Glomerular endothelial cell (primary cell): ENCODE measurements around the gene MAT2B. TPM values are rescaled to one million over a fixed set of nuclear protein-coding genes. Genes with fewer than 3 reads are reported as not detected.

Experiments used
- DNase-seq: peaks from one replicate; pipeline ENCODE4 v3.0.0-alpha.2; 2011; ENCODE audit warnings: low read depth, low spot score; ENCODE audit errors: extremely low read depth
- total RNA-seq: library from RNA; depleted of rRNA; stranded (reverse); fragments of >200 nt; gene quantifications from 2 replicates; pipeline ENCODE4 v1.2.3, GENCODE V29; 2015

The MAT2B gene
- total RNA-seq, result 58.4 and 82.4 TPM in 2 replicates

DNA sequence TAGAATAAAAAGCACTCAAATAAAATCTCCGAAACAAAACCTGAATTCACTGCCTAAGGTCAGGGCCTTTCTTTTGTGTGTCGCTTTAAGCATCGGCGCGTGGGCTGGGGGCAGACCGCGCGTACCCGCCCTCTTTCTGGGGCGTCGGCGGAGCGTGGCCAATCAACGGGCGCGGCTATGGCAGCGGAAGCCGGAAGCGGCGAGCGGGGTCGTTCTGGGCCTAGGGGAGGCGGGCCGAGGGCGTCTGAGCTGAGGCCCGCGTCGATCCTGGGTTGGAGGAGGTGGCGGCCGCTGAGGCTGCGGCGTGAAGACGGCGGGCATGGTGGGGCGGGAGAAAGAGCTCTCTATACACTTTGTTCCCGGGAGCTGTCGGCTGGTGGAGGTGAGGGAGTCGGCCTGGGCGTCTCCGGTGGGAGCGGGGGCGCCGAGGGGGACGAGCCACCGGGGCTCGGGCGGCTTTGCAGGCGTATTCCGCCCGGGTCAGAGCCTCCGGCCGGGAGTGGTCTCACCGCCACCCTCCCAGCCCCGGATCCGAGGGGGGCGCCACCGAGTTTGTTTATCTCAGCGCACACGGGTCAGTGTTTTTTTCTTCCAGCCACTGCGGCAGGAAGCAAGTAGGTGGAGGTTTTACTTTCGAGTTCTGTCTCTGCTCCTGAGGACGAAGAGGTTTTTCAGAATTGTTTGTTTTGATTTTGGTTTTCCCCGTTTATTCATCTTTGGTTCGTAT is at the start of gene MAT2B:
Gene MAT2B, plus strand, starts transcription at position 252 of the 727 bp plus-strand sequence. Its CDS starts 68 bp downstream, at position 320.
- peak; percentile 52 for DNase-seq

DNA sequence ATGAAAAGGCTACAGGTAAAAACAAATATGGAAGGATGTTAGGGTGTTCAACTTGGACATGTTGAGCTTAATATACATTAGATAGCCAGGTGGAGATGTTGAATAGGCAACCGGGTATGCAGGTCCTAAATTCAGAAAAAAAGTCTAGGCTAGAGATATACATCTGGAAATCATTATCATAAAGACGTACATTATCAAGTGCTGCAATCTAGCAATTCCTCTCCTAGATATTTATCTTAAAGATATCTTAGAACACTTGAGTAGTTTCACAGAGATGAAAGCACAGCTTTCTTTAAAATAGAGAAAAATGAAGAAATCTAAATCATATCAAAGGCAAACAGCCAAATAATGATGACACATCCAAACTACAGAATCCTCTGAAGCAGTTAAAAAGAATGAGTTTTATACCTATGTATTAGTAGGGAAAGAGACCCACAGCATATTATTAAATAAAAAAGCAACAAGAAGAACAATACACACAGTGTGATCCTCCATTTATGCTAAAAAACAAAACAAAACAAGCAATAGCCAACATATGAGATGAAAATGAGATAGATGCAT is 49.3 kb upstream of the MAT2B start:
- no peak for DNase-seq

DNA sequence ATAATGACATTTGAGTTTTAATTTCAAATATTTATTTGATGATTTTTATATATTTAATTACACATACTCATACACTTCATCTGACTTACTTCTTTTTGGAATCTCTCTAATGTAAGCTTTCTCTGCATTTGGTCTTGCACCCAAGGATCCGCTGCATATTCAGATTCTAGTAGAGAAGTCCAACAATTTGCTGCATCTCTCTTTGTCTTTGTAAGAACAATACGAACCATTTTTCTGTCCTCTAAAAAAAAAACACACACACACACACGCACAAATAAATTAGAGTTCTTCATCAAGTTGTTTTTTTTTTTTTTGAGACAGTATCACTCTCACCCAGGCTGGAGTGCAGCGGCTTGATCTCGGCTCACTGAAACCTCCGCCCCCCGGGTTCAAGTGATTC is 48.6 kb upstream of the MAT2B start:
- no peak for DNase-seq

DNA sequence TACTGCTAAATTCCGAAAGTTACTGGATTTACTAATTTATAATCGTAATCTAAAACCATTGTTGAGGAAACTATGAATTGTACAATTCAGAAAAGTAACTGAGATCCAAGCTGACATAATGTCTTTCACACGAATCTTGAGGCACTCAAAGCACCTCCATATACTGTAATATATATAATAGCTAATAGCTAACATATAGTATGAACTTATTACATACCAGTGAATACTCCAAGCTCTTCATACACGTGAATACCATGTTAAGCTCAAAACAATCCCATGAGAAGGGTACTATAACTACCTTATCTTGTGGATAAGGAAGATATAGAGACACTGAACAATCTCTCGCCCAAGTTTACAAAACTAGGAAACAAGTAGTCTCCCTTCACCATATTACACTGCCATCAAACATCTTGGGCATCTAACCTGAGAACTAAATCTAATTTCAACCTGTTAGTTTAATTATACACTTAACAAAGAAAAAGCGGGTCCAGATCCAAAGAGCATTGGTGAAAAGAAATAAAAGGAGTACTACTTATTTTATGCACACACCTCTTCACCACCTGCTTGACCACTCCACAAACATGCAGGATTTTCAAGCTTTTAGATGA is 46.5 kb upstream of the MAT2B start:
- no peak for DNase-seq

DNA sequence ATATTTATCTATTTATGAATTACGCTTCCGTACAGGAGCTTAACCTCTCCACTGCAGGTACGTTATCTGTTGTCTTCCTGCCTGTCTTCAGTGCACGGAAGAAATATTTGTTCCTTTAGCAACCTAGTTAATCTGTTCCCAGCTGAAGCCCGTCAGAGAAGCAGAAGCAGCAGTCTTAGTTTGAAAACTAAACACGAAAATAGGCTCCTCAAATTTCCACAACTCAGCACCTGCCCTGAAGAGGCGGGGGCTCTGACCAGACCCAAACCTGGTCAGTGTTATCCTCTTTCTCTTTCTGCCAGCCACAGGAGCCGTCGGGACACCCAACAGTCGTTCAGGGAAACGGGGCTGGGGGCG is 46.0 kb upstream of the MAT2B start:
- DNase-seq, result no peak

DNA sequence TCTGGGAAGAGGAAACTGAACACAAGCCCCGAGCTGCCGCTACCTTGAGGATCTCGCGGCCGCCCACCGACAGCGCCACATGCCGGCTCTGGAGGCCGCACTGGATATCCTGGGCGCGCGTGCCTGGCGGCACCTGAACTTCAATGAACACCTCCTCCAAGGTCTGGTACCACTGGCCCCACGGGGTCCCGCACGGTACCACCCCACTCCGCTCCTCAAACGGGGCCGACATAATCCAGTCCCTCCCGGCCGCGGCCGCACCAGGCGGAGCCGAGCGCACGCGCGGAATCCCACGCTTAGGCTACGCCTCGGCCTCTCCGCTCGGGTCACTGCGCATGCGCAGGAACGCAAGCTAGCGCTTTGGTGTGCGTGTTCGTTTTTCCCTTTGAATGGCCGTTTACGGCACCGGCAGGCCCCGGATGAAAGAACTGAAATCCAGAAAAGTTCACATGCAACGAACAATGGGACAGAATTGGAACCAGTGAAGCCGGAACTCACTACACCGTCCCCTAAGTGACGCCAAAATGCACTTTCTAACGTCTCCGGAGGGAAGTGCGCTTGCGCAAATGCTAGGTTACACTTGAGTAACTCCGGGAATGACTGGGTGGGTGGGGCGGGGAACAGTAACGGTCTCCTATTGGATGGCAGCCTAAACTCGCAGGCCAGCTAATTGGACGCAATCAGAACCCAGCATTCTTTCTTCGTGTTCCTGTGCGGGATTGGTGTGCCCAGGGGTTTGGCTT is 45.4 kb upstream of the MAT2B start, which contains the start of gene NUDCD2:
Gene NUDCD2, minus strand, starts transcription at position 284 of the 743 bp plus-strand sequence. Its CDS starts 52 bp downstream, at position 232.
- DNase-seq, result peak; percentile 96

DNA sequence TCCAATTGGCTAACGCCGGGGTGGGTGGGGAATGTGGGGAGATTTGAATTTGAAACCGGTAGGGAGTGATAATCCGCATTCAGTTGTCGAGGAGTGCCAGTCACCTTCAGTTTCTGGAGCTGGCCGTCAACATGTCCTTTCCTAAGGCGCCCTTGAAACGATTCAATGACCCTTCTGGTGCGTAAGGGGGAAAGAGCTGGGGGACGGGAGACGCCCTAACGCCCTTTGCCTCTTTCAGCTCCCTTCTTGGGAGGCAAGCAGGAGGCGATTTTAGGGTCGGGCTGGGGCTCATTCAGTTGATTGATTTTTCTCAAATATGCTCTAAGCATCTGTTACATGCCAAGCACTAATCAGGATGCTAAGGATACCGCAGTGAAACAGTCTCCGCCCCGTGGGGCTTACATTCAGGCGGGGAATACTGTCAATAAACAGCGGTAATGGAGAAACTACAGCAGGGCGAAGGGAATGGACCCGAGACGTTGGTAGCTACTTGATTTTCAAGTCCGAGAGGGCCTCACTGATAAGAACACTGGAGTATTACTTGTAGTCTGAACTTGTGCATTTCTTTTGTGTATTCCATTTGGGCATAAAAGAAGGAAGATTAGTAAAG is 44.8 kb upstream of the MAT2B start, which contains the start of gene HMMR:
Gene HMMR, plus strand, starts transcription at position 71 of the 610 bp plus-strand sequence. Its CDS starts 61 bp downstream, at position 132.
- no peak for DNase-seq

DNA sequence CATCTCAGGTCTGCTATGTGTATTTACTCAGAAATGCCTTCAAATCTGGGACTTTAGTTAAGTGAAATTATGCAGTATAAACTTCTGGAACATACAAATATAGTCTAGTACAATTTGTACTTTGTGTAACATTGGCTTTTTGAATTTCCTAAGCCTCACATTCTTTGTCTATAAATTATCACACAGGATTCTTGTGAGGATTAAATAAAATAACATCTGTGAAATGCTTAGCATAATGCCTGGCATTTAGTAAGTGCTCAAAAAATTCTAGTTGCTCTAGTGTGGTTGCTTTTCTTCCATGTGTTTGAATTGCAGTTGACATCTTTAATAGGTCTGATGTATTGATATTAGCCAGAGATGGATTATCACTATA is 42.4 kb upstream of the MAT2B start:
- DNase-seq, result no peak

DNA sequence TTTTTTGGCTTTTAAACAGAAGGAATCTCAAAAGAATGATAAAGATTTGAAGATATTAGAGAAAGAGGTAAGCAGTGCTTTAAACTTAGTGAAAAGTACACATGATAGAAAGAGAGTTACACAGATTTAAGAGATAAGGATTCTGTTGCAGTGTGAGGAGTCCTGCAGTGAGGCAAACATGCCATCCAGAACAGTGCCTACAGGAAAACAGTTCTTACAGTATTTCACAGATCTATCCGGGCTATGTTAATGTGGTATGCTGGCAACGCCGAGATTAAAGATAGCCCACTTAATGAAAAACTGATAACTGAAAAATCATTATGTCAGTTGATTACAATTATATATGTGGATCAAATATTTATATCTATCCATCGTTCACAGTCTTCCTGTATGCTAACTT is 37.7 kb upstream of the MAT2B start:
- no peak for DNase-seq

DNA sequence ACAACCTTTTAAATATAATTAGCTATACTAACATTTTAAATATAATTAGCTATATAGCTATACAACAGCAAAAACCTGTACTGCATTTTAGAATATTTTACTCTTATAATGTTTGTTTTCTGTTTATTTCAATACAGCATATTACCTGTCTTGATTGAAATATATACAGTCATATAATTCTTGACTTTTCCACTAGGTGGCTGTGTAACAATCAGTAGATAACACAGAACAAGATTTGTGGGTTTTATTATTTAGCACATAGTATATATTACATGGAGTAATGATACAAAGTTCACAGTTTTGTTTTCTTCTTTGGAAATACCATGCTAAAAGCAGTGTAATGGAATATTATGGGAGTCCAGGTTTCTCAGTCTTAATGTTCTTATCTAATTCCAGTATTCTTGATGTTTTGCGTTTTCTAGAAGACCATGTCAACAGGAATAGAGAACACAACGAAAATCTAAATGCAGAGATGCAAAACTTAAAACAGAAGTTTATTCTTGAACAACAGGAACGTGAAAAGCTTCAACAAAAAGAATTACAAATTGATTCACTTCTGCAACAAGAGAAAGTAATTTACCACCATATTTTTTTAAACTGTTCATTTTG is 31.7 kb upstream of the MAT2B start:
- no peak for DNase-seq

DNA sequence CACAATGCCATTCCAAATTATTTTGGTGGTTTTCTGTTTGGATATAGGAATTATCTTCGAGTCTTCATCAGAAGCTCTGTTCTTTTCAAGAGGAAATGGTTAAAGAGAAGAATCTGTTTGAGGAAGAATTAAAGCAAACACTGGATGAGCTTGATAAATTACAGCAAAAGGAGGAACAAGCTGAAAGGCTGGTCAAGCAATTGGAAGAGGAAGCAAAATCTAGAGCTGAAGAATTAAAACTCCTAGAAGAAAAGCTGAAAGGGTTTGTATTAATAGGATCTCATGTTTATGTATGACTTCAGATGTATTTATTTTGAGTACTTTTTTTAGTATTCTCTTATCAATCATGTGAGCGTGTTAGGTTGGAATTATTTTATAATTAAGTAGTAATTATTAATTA is 30.0 kb upstream of the MAT2B start:
- DNase-seq, result no peak

DNA sequence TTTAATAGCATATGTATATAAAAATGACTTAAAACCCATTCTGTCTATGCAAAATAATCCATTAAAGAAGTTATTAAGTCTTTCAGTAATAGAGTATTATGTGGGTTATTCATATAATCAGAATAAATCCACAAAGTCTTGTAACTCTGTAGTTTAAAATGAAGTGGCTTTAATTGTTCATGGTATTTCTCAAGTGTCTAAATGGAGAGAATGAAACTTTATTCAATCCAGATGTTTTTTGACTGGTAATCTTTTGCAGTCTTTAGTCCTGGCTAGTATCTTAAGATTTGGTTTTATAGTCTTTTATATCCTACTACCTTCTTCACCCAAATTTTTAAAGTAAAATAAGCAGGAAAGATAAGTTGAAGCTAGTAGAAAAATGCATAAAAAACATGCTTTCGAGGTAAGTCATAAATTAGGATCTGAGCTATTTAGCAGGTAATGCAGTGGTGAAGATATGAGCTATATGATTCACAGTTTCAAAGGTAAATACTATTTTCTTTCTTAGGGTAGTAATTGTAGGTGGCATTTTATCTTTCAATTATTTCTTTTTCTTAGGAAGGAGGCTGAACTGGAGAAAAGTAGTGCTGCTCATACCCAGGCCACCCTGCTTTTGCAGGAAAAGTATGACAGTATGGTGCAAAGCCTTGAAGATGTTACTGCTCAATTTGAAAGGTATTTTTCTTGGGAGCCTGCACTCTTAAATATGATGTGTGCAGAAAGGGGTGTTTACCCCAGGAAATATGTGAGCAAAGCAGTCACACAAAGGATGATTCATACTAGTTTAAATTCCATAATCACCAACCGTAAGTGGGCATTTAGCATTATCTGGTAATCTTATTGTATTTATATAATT is 27.1 kb upstream of the MAT2B start:
- no peak for DNase-seq

DNA sequence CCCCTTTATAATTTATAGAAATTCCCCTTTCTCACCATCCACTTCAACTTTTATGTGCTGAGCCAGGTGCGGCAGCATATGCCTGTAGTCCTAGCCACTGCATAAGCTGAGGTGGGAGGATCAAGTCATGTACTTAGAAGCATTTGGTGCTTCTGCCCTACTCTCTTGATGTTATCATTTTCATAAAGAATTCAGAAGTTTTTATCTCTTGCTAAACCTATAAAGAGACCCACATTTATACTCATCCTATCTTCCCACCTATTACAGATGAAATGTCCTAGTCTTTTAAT is 26.5 kb upstream of the MAT2B start:
- DNase-seq, result no peak

DNA sequence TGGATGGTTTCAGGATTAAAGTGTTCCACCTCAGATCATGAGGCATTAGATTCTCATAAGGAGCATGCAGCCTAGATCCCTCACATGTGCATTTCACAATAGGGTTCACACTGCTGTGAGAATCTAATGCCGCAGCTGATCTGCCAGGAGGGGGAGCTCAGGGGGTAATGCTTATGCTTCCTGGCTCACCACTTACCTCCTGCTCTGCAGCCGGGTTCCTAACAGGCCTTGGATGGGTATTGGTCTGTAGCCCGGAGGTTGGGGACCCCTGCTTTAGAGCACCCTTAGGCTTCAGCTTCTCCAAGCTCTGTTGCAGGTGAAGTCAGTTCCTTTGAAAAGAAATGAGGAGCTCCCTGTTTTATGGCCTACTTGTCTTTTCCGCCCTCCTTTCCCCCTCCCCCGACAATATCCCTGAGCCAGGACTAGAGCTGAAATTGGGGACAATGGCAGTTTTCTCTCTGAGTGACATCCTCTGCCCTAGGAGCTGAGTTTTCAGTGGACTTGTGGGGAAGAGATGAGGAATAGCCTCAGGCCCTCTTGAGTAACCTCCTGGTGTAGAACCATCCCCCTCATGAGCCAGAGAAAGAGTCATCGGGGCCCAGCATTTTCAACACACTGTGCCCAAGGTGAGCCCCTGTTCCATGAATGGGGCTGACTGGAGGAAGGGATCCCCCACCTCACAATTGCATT is 16.2 kb upstream of the MAT2B start:
- no peak for DNase-seq

DNA sequence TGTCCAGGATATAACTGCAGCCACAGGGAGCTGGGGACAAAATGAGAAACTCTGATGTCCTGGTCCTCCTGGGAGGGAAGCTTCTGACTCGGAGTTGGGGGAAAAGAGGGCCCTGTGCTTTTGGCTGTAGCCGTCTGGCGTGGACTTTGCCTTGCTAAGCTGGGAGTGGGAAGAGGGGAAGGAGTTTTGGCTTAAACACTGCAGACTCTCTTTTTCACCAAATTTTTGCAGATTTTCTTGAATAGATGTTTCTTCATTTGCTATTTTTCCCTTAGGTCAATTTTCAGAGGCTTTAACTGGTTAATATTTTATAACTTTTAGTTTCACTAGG is 15.7 kb upstream of the MAT2B start:
- no peak for DNase-seq

DNA sequence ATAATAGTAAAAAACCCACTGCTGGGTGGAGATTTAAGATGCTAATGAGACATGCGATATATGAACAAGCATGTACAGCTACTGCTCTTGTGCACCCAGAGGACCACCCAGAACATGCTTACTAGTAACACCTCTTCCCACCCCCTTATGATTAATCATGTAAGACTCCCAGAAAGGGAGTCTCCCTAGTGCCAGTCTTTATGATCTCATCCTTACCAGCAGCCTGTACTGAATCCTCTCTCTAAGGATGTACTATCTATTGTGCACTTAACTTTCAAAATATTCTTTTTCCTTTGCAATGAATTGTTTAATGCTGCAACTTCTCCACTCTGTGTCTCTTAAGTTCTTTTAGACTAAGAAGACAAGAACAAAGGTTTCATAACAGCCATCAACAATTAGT is 9.1 kb upstream of the MAT2B start:
- DNase-seq, result no peak

DNA sequence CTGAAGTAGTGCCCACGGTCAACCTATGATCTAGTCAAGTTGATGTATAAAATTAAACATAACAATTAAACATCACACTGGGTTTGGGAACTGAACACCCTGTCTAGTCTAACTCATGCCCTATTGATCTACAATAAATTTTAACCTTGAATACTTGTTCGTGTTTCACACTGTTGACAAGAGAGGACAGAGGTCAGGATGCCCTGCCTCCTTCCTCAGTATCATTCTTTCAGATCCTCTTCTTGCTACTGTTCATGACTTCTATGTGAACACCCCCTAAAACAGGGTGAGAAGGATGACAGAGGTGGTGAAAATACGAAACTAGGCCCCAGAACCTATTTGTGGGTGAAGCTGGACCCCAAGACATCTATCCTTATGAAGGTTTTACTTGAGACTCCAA is 8.1 kb upstream of the MAT2B start:
- DNase-seq, result no peak

DNA sequence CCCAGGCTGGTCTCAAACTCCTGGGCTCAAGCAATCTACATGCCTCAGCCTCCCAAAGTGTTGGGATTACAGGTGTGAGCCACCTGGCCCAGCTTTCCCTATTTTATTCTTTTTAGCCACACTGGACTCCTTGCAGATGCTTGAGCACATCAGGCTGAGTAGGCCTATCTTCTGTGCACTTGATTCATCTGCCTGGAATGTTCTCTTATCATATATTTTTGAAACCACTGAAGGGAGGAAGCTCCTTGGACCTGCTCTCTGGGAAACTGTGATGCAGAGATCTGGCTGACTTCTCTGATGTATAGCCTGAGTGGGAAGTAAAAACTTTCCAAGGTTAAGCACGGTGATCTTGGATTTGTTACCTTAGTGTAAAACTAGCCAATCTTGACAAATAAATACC is 6.5 kb upstream of the MAT2B start:
- DNase-seq, result no peak

DNA sequence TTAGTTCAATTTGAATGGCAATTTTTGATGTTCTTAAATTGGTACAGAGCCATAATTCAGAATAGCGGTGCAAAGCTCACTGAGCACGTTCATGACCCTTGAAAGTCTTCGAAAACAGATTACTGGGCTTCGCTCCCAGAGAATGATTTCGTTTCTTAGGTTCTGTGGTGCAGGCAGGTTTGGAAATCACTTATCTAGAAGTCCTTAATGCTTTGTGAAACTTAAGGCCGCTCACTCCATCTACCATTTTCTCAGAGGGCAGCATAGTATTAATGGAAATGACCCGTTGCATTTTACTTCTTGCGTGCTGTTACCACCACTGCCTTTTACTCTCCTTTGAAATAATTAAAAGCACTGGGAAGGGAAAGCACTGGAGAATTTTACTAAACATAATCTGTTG is 2.9 kb upstream of the MAT2B start:
- DNase-seq, result no peak
